SIG-M5 treated with dmso at 0.1 percent for 504 hours (cell line): Measurements from ENCODE around the gene TREM2.
A peak's percentile ranks its signal among the peaks of the same experiment; 100 is the strongest.

Experiments
- DNase-seq: peaks from one replicate; lab custom pipeline; 2025; ENCODE audit not compliant: unreplicated experiment; lab: John Stamatoyannopoulos, UW

The TREM2 gene

DNA sequence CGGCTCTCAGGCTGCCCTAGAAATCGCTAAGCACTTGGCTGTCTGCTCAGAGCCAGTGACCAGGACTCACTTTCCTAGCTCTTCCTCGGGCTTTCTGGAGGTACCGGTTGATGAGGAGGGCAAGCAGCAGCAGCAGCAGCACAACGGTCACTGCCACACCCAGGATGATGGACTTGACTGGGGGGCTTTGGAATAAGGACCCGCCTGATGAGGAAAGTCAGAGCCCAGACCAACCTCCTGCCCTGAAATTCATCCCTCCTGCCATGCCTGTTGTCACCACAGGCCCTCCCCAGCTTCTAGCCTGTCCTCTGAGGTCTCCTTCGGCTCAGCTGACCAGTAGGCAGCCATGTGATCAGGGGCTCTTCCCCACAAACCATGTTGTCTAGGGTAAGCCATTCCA is 21.8 kb upstream of the TREM2 start:
- no peak for DNase-seq

DNA sequence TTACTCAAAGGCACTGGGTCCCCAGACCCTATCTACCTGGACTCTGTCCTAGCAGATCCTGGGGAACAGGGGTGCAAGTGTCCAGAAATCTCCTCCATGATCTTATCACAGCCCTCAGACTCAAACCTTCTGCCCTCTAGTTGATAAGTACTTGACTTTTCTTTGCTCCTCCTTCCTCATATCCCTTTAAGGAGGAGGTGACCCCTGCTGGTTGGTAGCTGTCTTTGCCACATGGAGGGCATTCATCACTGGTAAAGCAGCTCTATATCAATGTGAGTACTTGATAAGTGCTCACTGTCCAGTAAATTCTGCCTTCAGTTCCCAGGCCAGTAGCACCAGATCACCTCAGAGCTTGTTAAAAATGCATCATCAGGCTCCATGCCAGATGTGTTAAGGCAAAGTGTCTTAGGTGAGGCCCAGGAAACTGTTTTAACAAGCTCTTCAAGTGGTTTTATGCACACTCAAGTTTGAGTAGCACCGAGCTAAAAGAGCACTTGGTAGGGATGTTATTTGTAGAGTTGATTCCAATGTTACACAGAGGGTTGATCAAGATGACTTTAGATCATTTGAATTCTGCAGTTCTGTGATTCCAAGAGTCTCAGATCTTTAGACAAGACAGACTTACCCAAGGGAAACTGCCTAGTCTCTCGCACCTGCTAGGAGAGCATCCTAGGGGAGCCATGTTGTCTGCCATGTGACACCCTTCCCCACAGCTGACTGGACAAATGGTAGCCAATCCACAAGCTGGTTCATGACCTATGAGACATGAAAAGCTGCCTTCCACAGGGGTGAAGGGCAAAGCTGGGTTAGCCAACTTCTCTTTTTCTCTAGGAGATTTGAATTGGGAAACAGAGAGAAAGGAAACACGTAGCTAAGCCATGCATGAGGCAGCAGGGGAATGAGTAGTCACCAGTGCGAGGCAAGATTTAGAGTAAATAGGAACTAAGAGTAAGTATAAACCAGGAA is 19.4 kb upstream of the TREM2 start:
- DNase-seq, result peak; percentile 91

DNA sequence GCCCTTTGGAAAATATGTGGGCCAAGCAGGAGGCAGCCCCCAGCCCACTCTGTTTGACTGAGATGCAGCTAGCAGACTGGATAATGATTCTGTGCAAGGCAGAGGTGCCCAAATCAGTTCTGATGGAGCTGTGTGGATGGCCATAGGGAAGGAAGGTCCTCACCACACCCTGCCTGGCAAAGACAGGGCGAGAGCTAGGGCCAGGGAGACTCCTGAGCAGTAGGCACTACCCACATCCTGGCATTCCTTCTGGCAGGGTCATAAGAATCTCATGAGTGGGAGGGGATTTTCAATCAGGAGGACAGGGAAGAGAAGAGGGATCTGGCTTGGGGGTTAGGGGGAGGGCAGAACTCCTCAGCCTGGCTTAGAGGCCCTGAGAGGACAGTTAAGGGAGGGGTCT is 18.6 kb upstream of the TREM2 start:
- no peak for DNase-seq

DNA sequence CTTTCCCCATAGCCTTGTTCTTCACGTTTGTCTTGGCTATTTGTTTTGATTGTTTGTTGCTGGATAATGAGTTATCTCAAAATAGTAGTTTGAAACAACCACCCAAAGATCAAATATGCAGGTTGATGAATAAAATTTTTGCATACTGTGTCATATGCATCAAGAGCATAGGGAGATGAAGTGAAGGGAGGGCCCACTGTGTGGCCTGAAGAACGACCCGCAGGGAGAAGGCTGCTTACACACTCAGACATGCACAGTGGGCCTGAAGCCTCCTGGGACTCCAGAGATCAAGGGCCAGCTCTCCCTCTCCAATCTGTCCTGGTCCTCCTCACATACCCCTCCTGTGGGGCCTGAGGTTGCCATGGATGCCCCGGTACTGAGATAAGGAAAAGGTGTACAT is 16.2 kb upstream of the TREM2 start:
- no peak for DNase-seq

DNA sequence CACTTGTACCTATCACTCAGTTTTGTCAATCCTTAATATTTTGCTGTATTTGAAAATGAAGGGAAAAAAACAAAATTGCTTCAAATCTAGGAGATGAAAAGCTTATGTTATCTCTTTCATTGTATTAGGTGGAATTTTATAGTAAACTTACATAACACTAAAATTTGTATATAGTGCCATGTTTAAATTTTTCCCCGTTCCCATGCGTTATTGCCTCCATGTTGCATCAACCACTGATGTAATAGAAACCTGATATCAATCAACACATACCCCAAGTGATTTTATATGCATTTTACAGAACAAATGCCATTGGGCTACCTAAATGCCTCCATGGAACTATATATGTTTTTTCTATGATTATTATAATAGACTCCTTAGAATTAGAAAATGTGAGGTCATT is 14.8 kb upstream of the TREM2 start:
- no peak for DNase-seq

DNA sequence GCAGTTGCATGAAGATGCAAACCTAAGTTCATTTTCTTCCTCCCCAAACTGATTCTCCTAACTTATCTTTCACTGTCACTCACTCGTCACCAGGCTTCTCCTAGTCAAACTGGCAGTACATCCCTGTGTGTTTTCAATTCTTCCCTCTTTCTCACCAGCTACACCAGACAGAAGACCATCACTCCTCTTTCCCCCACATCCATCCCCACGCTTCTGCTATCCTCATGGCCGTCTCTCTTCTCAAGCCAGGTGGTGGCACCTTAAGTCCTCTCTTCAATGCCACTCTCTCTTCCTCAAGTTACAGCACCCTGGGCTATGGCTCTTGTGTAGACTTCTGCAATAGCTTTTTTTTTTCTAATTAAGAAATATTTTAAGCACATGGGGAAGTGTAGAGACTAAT is 14.4 kb upstream of the TREM2 start:
- no peak for DNase-seq

DNA sequence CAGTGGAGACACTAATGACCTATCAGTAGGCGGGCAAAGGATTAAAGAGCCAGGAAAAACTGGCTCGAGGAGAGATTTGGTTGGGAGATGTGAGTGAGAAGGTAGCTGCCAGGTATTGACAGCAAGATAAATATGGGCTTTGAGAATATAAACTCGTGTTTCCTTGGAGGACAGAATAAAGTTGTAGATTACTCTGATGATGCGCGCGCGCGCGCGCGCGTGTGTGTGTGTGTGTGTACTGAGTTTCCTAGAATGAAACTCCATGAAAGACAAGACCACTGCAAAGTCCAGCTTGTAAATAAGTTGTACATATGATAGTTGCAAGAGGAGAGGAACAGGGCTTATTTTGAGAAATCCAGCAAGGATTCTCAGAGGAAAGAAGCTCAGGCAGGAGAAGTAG is 13.3 kb upstream of the TREM2 start:
- no peak for DNase-seq

DNA sequence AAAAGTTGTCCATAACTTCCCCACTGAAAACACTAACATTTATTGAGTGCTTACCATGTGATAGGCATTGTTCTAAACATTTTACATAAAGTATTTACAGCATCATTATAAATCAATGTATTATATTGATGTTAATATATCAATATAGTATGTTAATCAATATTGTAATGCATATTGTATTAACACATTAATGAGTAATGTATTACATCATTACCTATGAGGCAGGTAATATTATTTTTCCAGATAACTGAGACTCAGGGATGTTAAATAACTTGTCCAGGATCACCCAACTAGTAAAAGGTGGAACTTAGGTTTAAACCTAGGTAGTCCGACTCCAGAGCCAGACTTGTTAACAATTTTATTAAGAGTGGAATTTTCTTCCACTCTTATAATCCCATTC is 12.2 kb upstream of the TREM2 start:
- no peak for DNase-seq

DNA sequence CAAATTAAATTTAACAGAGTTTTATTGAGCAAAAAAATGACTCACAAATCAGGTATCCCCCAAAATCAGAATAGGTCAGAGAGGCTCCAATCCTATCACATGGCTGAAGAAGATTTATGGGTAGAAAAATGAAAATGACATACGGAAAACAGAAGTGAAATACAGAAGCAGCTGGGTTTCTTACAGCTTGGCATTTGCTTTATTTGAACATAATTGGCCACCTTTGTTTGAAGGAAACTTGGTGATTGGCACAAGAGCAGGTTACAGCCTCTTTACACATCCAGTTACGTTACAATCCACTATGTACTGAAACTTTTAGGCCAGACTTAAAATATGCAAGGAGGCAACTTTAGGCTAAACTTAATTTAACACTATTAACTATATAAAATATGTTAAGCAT is 11.7 kb upstream of the TREM2 start:
- no peak for DNase-seq

DNA sequence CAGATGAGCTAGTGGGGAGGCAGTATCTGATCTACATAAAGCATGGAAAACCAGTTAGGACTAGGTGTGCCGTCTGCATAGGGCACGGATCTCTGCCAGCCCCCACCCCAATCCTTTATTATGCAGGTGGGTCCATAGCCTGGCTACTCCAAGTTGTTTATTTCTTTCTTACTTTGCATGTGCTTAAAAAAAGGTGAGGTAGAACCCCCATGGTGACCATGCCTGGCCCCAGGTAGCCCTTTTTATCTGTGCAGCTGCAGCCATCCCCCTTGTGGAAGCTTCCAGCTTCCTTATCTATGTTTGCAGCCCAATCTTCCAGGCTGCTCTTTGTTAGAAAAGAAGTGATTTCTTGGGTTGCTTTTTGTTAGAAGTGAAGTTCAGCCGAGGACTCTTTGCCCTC is 9.0 kb upstream of the TREM2 start:
- DNase-seq, result no peak

DNA sequence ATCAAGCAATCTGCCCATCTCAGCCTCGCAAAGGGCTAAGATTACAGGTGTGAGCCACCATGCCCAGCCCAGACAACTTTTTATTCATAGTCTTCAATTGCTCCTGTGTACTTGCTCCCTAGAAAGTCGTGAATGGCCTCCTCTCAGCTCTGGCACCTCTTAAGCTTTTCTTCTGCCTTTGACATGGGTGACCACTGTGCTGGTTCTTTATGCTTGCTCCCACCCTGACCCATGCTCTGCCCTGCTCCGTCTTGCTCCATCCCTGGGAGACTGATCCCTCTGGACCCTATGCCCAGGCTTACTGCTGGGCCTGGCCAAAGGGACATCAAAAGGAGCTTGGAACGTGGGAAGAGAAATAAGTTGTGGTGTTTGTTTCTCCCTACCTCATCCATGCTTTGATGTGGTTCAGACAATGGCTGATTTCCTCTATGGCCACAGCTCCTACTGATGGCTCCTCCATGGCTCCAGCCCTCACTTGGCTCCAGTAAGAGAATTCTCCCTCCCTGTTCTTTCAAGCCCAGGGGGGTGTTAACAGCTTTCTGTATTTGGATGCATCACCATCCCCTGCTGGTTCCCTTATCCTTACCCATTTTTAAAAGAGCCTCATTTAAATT is 7.7 kb upstream of the TREM2 start:
- no peak for DNase-seq

DNA sequence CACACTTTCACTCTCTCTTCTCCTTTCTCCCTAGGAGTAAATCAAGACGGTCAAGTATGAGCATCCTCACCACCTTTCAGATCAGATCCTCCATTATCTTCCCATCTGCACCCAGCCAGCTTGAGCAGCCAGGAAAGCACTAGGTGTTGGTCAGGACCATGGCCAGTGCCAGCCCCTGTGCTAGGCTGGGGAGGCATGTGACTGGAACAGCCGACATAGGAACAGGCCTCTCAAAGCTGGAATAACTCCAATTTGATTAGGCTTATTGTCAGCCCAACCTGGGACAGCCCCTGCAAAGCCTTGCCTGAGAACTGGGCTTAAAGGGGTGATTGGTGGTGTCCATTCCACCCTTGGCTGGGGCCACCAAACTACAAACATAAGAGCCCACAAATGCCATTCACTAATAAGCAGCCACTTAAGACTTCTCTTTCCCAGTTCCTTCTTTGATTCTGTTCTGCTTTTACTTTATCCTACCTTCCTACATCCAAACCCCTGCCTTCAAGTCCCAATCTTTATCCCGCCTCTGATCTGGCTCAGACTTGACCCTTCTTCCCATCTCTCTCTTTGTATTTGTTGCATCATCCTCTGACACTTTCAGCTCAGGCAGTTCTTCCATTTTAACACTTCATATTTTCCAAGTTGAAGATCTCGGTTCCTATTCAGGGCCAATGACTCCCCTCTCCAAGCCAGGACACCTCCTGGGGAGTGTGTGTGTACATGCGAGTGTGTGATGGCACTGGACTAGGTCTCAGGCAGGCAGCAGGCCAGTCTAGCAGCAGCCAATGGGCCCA is 4.5 kb upstream of the TREM2 start:
- no peak for DNase-seq

DNA sequence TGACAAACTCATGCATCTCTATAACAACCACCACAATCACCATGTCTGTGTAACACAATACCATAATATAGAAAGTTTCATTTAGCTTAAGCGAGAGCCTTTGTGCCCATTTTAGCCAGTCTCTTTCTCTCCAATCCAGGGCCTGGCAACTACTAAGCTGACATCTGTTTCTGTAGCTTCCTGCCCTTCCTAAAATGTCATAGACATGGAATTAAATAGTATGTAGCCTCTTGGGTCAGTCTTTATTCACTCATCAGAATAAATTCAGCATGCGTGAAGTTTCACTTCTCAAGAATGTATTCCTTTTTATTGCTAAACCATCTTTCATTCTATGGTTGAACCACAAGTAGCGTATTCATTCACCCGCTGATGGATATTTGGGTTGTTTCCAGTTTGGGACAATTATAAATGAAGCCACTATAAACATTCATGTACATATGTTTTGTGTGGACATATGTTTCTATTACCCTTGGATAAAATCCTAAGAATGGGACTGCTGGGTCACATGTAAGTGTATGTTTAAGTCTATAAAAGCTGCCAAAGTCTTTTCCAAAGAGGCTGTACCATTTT is 1.7 kb upstream of the TREM2 start:
- DNase-seq, result no peak

DNA sequence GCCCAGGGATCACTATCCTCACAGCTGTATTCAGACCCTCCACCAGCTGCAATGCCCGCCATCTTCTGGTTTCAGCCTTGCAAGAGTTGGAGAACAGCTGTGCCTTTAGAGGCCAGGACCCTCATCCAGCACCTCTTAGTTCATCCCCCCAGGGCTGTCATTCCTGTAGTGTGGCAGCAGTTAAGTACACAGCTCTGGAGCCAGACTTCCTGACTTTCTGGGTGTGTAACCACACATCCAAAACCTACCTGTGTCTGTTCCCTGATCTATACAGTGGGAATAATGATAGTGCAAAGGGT is 452 bp upstream of the TREM2 start:
- DNase-seq, result no peak

DNA sequence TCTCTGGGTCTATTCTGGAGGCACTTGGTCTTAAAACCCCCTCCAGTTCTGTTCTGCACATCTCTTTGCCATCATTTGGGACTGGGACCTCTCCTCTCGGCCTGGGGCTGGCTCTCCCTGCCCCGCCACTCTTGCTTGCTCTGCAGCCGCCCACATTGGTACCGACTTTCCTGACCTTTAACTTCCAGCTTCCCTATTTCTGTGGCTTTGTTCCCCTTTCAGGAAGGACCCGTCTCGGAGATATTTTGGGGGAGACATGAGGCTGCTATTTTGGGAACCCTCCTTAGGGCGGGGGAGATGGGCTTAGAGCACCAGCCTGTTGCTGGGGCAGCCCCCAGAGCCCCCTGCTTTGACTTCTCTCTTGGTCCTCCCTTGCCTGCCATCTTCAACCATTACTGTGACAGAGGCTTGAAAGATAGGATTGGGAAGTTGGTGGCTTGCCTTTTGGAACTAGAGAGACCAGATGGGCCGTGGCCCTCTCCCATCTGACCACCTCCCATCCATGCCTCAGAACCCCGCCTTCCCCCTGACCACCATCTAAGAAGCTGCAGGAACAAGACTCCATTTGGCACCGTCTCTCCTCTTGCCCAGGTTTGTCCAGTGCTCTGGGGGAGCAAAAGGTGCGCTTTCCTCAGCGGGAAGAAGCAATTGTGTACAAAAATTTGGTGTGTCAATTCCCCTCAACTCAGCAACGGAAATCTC is 914 bp downstream of the TREM2 start:
- DNase-seq, result peak; percentile 35

DNA sequence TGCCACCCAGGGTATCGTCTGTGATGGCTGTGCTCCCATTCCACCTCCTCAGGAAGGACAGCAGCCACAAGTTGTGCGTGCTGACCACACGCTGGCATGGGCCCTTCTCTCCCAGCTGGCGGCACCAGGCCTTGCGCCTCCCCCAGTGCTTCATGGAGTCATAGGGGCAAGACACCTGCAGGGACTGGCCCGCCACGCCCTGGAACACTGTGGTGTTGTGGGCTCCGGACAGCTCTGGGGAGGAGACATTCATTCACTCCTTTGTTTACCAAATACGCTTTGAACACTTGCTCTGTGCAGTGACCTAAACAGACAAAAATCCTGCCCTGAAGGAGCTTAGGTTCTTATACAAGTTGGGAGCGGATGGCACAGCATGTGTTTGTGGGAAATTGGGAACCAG is 1.5 kb downstream of the TREM2 start:
- DNase-seq, result no peak

DNA sequence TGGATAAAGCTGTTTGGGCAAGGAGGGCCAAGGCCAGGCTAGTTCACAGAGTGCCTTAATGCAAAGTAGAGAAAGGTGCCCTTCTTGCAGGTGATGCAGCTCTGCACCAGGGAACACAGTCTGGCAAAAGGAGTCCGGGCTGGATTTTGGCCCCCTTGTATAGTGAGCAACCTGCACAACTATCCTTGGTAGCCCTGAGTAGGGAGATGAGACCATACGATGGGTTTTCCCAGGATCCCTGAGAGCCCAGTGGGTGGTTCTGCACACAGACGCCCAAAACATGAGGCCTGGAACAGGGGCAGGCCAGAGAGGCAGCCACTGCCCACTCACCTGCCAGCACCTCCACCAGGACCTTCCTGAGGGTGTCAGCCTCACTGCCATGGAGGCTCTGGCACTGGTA is 2.0 kb downstream of the TREM2 start:
- no peak for DNase-seq

DNA sequence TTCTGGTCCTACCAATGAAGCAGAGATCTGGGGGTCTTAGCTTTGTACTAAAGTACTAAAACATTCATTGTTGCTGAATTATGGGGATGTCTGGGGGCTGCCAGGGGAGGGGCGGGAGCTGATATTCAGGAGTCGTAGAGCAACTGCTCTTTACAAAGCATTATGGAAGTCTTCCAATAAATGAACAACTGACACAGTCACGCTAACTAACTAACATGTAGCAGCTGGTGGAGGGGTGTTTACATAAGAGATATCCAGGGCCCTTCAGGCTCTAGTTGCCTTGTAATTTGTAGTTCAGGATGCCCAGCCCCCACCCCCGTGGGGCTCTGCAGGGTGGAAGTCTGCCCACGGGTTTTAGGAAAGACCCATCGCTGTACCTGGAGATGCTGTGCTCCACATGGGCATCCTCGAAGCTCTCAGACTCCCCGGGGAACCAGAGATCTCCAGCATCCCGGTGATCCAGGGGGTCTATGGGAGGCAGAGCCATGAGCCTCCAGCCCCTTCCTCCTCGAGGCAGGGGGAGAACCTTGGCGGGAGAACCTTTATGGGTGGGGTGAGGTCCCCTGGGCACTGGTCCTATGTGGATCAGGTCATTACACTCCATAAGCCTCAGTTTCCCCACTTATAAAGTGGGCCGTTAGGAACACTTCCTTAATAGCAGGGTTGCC is 3.4 kb downstream of the TREM2 start:
- DNase-seq, result no peak

DNA sequence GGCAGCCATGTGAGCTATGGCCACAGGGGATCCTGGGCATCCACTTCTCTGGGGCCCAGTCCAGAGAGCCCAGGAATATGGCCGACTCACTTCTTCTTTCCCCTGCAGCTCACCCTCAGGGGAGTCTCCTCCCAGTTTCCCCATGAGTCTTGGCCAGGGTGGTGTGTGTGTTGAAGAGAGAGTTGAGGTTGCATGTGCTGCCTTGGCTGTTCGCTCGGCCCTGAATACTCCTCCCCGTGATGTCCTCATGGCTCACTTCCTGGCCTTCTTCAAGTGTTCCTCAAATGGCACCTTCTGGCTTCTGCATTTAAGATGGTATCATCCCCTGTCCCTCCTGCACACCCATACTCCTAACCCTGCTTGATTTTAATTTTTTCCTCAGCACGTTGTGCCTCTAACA is 5.6 kb downstream of the TREM2 start:
- peak; percentile 16 for DNase-seq

DNA sequence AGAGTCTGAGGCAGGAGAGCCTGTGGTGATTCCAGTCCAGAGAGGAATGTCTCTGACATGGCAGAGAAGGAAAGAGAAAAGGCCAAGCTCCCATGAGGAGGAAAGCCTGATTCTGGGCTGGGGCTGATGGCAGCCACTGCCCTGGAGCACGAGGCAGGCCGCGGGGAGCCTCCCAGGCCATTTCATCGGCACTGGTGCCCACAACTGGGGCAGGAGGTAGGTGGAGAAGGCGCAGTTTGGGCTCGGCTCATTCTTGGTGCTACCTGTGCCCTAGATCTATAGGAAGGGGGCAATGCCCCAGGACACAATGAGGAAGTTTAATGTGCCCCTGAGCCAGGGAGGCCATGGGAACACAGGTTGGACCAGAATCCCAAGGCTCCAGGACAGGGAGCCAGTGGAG is 6.1 kb downstream of the TREM2 start:
- no peak for DNase-seq

DNA sequence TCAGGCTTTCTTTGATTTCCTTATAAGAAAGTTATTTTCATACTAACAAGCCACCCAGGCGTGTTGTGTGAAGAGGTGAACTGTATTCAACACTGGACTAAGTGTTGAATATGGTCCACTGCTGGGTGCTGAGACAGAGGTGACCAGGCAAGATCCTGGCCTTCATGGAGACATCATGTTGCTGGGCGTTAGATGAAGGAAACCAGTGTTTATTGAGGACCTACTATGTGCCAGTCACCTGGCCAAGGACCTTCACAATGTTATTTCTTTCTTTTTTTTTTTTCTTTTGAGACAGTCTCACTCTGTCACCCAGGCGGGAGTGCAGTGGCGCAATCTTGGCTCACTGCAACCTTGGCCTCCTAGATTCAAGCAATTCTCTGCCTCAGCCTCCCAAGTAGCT is 6.9 kb downstream of the TREM2 start:
- DNase-seq, result no peak
